HEK293 (cell line): ENCODE measurements around the gene PRR15.

Experiments
- GFI1B ChIP-seq: fragments of 450-650 bp; formaldehyde crosslinking; IDR thresholded peaks from 2 replicates; pipeline ENCODE4 v1.5.1; 2016; ENCODE audit warnings: missing biosample characterization, missing genetic modification characterization
- KLF8 ChIP-seq: fragments of 450-650 bp; formaldehyde crosslinking; IDR thresholded peaks from 2 replicates; pipeline ENCODE4 v1.5.1; 2016; ENCODE audit warnings: missing biosample characterization, missing genetic modification characterization
- REPIN1 ChIP-seq: fragments of 450-650 bp; formaldehyde crosslinking; IDR thresholded peaks from 2 replicates; pipeline ENCODE4 v1.5.1; 2017; ENCODE audit warnings: missing biosample characterization, missing genetic modification characterization, low read depth
- SCRT1 ChIP-seq: fragments of 450-650 bp; formaldehyde crosslinking; IDR thresholded peaks from 2 replicates; pipeline ENCODE4 v1.5.1; 2016; ENCODE audit warnings: missing biosample characterization, missing genetic modification characterization, borderline replicate concordance
- SP2 ChIP-seq: fragments of 450-650 bp; formaldehyde crosslinking; IDR thresholded peaks from 2 replicates; pipeline ENCODE4 v1.5.1; 2016; ENCODE audit warnings: missing biosample characterization, missing genetic modification characterization
- WT1 ChIP-seq: fragments of 450-650 bp; formaldehyde crosslinking; IDR thresholded peaks from 2 replicates; pipeline ENCODE4 v1.5.1; 2016; ENCODE audit warnings: missing biosample characterization, missing genetic modification characterization
- YY2 ChIP-seq: fragments of 450-650 bp; formaldehyde crosslinking; IDR thresholded peaks from 2 replicates; pipeline ENCODE4 v1.5.1; 2016; ENCODE audit warnings: missing biosample characterization, missing genetic modification characterization
- ZBTB48 ChIP-seq: fragments of 450-650 bp; formaldehyde crosslinking; IDR thresholded peaks from 2 replicates; pipeline ENCODE4 v1.5.1; 2016; ENCODE audit warnings: missing biosample characterization, missing genetic modification characterization
- ZBTB7A ChIP-seq: fragments of 450-650 bp; formaldehyde crosslinking; IDR thresholded peaks from 2 replicates; pipeline ENCODE4 v1.5.1; 2016; ENCODE audit warnings: low read depth, missing biosample characterization, missing genetic modification characterization
- ZNF132 ChIP-seq: fragments of 450-650 bp; formaldehyde crosslinking; IDR thresholded peaks from 2 replicates; pipeline ENCODE4 v1.5.1; 2017; ENCODE audit warnings: missing biosample characterization, missing genetic modification characterization, borderline replicate concordance
- ZNF214 ChIP-seq: fragments of 450-650 bp; formaldehyde crosslinking; IDR thresholded peaks from 2 replicates; pipeline ENCODE4 v1.5.1; 2017; ENCODE audit warnings: missing biosample characterization, mild to moderate bottlenecking, missing genetic modification characterization, borderline replicate concordance
- ZNF24 ChIP-seq: fragments of 450-650 bp; formaldehyde crosslinking; IDR thresholded peaks from 2 replicates; pipeline ENCODE4 v1.5.1; 2016; ENCODE audit warnings: missing biosample characterization, missing genetic modification characterization
- ZNF292 ChIP-seq: fragments of 450-650 bp; formaldehyde crosslinking; IDR thresholded peaks from 2 replicates; pipeline ENCODE4 v1.5.1; 2016; ENCODE audit warnings: low read depth, missing biosample characterization, missing genetic modification characterization, borderline replicate concordance
- ZNF335 ChIP-seq: fragments of 450-650 bp; formaldehyde crosslinking; conservative IDR thresholded peaks from 2 replicates; pipeline ENCODE4 v1.5.1; 2016; ENCODE audit warnings: missing biosample characterization, missing genetic modification characterization
- ZNF354C ChIP-seq: fragments of 450-650 bp; formaldehyde crosslinking; IDR thresholded peaks from 2 replicates; pipeline ENCODE4 v1.5.1; 2016; ENCODE audit warnings: missing biosample characterization, missing genetic modification characterization, low read depth, borderline replicate concordance
- ZNF391 ChIP-seq: fragments of 450-650 bp; formaldehyde crosslinking; IDR thresholded peaks from 2 replicates; pipeline ENCODE4 v1.5.1; 2016; ENCODE audit warnings: low read depth, missing biosample characterization, missing genetic modification characterization, borderline replicate concordance
- ZNF514 ChIP-seq: fragments of 450-650 bp; formaldehyde crosslinking; IDR thresholded peaks from 2 replicates; pipeline ENCODE4 v1.5.1; 2016; ENCODE audit warnings: missing biosample characterization, missing genetic modification characterization
- ZNF529 ChIP-seq: fragments of 450-650 bp; formaldehyde crosslinking; IDR thresholded peaks from 2 replicates; pipeline ENCODE4 v1.5.1; 2017; ENCODE audit warnings: missing genetic modification characterization, missing biosample characterization; ENCODE audit not compliant: insufficient replicate concordance
- ZNF549 ChIP-seq: fragments of 450-650 bp; IDR thresholded peaks from 2 replicates; pipeline ENCODE4 v1.5.1; 2018; ENCODE audit warnings: missing biosample characterization, missing genetic modification characterization, mild to moderate bottlenecking, inconsistent platforms, moderate library complexity
- ZNF600 ChIP-seq: fragments of 450-650 bp; formaldehyde crosslinking; IDR thresholded peaks from 2 replicates; pipeline ENCODE4 v1.5.1; 2016; ENCODE audit warnings: missing biosample characterization, missing genetic modification characterization
- ZNF660 ChIP-seq: fragments of 450-650 bp; IDR thresholded peaks from 2 replicates; pipeline ENCODE4 v1.5.1; 2018; ENCODE audit warnings: missing biosample characterization, mild to moderate bottlenecking, missing genetic modification characterization
- ZNF791 ChIP-seq: fragments of 450-650 bp; formaldehyde crosslinking; IDR thresholded peaks from 2 replicates; pipeline ENCODE4 v1.5.1; 2016; ENCODE audit warnings: missing biosample characterization, missing genetic modification characterization
- ZNF830 ChIP-seq: fragments of 450-650 bp; IDR thresholded peaks from 2 replicates; pipeline ENCODE4 v1.5.0; 2018; ENCODE audit warnings: missing biosample characterization, missing genetic modification characterization, low read depth, mild to moderate bottlenecking, moderate library complexity
- TF ChIP-seq, protein P1 (sequence below): fragments of 450-650 bp; formaldehyde crosslinking; IDR thresholded peaks from 2 replicates; pipeline ENCODE4 v1.5.1; 2016; ENCODE audit warnings: missing biosample characterization, missing genetic modification characterization
- TF ChIP-seq, protein P2 (sequence below): fragments of 450-650 bp; formaldehyde crosslinking; IDR thresholded peaks from 2 replicates; pipeline ENCODE4 v1.5.1; 2016; ENCODE audit warnings: missing biosample characterization, missing genetic modification characterization
- TF ChIP-seq, protein P3 (sequence below): sonication (generic); formaldehyde crosslinking; IDR thresholded peaks from 2 replicates; pipeline ENCODE4 v1.8.1; 2022; ENCODE audit warnings: mild to moderate bottlenecking, moderate library complexity, missing genetic modification reagents
- TF ChIP-seq, protein P4 (sequence below): fragments of 450-650 bp; formaldehyde crosslinking; IDR thresholded peaks from 2 replicates; pipeline ENCODE4 v1.5.1; 2016; ENCODE audit warnings: missing biosample characterization, missing genetic modification characterization
- TF ChIP-seq, protein P5 (sequence below): fragments of 450-650 bp; formaldehyde crosslinking; IDR thresholded peaks from 2 replicates; pipeline ENCODE4 v1.5.1; 2017; ENCODE audit warnings: missing biosample characterization, missing genetic modification characterization
- TF ChIP-seq, protein P6 (sequence below): fragments of 450-650 bp; formaldehyde crosslinking; IDR thresholded peaks from 2 replicates; pipeline ENCODE4 v1.5.1; 2016; ENCODE audit warnings: missing biosample characterization, missing genetic modification characterization

The PRR15 gene

DNA sequence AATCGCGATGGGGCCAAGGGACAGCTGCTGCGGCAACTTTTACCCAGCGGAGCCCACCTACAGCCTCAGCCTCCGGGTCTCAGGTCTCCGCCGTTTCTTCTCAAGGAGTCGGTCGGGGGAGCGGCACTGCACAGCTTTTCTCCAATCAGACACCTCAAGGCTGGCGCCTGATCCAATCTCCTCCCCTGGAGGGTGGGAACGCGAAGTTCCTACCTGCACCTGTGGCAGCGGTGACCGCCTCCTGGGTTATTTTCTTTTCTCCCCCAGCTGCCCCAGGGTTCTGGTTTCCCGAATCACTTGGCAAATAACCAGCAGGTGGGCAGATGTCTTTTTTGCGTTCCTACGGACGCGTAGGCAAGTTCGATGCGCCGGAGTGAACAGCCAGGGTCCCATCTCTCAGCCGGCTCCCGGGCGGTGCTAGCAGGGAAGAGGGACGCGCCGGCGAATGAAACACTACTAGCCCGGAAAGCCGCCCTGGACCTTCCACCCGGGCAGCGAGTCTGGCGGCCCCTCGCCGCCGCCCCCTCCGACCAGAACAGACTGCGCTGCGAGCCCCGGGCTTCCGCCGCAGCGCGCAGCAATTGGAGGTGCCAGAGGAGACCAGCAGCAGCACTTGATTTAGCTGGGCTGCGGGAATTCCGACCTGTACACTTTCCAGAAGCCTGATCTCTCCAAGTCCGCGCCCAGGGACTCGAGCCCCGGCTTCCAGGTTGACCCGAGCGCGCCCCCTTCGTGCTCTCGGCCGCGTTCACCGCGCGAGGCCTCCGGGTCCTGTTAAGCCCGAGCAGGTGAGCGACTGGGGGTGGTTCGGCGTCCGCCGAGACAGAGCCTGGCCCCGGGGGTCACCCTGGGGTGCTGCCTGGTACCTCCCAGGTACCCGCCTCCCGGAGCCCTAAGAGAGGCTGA lies at the start of gene PRR15 (continued):
- TF ChIP-seq, protein P1, sequence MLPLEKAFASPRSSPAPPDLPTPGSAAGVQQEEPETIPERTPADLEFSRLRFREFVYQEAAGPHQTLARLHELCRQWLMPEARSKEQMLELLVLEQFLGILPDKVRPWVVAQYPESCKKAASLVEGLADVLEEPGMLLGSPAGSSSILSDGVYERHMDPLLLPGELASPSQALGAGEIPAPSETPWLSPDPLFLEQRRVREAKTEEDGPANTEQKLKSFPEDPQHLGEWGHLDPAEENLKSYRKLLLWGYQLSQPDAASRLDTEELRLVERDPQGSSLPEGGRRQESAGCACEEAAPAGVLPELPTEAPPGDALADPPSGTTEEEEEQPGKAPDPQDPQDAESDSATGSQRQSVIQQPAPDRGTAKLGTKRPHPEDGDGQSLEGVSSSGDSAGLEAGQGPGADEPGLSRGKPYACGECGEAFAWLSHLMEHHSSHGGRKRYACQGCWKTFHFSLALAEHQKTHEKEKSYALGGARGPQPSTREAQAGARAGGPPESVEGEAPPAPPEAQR (tag by site-specific recombination) = no peak
- TF ChIP-seq ZNF354C (tag by site-specific recombination) (no peak), ZNF830 (tag by site-specific recombination) (no peak), ZNF529 (tag by site-specific recombination) (no peak), ZNF292 (tag by site-specific recombination) (no peak), ZNF24 (tag by site-specific recombination) (no peak), REPIN1 (tag by site-specific recombination) (no peak), GFI1B (no peak), SCRT1 (tag by site-specific recombination) (peak; percentile 74; the same call in 1 of the 2 replicates), ZNF132 (tag by site-specific recombination) (no peak), ZNF600 (tag by site-specific recombination) (no peak), ZBTB7A (tag by site-specific recombination) (no peak), KLF8 (tag by site-specific recombination) (no peak), ZNF660 (no peak), ZBTB48 (0 out of 2 replicates have a peak, but pooled peaks have one; percentile 28), YY2 (tag by site-specific recombination) (no peak), WT1 (tag by site-specific recombination) (no peak), ZNF391 (tag by site-specific recombination) (no peak), ZNF214 (tag by site-specific recombination) (no peak), ZNF549 (no peak), SP2 (tag by site-specific recombination) (peak; percentile 75), ZNF514 (tag by site-specific recombination) (no peak), ZNF335 (no peak), ZNF791 (no peak)
- TF ChIP-seq, protein P2, sequence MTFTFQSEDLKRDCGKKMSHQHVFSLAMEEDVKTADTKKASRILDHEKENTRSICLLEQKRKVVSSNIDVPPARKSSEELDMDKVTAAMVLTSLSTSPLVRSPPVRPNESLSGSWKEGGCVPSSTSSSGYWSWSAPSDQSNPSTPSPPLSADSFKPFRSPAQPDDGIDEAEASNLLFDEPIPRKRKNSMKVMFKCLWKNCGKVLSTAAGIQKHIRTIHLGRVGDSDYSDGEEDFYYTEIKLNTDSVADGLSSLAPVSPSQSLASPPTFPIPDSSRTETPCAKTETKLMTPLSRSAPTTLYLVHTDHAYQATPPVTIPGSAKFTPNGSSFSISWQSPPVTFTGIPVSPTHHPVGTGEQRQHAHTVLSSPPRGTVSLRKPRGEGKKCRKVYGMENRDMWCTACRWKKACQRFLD (tag by site-specific recombination) = no peak
- TF ChIP-seq, protein P3, sequence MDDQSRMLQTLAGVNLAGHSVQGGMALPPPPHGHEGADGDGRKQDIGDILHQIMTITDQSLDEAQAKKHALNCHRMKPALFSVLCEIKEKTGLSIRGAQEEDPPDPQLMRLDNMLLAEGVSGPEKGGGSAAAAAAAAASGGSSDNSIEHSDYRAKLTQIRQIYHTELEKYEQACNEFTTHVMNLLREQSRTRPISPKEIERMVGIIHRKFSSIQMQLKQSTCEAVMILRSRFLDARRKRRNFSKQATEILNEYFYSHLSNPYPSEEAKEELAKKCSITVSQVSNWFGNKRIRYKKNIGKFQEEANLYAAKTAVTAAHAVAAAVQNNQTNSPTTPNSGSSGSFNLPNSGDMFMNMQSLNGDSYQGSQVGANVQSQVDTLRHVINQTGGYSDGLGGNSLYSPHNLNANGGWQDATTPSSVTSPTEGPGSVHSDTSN (CRISPR knock-in tag) = 0 out of 2 replicates have a peak, but pooled peaks have one; percentile 30
- TF ChIP-seq, protein P4, sequence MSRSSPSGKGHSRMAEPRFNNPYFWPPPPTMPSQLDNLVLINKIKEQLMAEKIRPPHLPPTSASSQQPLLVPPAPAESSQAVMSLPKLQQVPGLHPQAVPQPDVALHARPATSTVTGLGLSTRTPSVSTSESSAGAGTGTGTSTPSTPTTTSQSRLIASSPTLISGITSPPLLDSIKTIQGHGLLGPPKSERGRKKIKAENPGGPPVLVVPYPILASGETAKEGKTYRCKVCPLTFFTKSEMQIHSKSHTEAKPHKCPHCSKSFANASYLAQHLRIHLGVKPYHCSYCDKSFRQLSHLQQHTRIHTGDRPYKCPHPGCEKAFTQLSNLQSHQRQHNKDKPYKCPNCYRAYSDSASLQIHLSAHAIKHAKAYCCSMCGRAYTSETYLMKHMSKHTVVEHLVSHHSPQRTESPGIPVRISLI = no peak
- TF ChIP-seq, protein P5, sequence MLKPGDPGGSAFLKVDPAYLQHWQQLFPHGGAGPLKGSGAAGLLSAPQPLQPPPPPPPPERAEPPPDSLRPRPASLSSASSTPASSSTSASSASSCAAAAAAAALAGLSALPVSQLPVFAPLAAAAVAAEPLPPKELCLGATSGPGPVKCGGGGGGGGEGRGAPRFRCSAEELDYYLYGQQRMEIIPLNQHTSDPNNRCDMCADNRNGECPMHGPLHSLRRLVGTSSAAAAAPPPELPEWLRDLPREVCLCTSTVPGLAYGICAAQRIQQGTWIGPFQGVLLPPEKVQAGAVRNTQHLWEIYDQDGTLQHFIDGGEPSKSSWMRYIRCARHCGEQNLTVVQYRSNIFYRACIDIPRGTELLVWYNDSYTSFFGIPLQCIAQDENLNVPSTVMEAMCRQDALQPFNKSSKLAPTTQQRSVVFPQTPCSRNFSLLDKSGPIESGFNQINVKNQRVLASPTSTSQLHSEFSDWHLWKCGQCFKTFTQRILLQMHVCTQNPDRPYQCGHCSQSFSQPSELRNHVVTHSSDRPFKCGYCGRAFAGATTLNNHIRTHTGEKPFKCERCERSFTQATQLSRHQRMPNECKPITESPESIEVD (tag by site-specific recombination) = no peak
- TF ChIP-seq, protein P6, sequence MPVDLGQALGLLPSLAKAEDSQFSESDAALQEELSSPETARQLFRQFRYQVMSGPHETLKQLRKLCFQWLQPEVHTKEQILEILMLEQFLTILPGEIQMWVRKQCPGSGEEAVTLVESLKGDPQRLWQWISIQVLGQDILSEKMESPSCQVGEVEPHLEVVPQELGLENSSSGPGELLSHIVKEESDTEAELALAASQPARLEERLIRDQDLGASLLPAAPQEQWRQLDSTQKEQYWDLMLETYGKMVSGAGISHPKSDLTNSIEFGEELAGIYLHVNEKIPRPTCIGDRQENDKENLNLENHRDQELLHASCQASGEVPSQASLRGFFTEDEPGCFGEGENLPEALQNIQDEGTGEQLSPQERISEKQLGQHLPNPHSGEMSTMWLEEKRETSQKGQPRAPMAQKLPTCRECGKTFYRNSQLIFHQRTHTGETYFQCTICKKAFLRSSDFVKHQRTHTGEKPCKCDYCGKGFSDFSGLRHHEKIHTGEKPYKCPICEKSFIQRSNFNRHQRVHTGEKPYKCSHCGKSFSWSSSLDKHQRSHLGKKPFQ = no peak
